Cardiac fibroblast (primary cell): ENCODE results near the gene BAAT.

Experiments used
- DNase-seq, 2 donors: peaks; one replicate each; pipeline versions ENCODE4 v3.0.0 to v3.0.0-alpha.2; 2010; ENCODE audit warnings: low read depth in 2 of 2
- H3K4me3 ChIP-seq, 2 donors: replicated peaks in 1 of 2; 1 replicate in 1 of 2; 2 replicates in 1 of 2; pipeline ENCODE4 v1.5.1; 2011; ENCODE audit warnings: low read depth in 2 of 2, low read length in 2 of 2, mild to moderate bottlenecking in 2 of 2, moderate library complexity in 1 of 2
- CTCF ChIP-seq: IDR thresholded peaks from one replicate; pipeline ENCODE4 v1.5.1; 2011; ENCODE audit warnings: low read depth, mild to moderate bottlenecking, low read length, inconsistent platforms

BAAT gene

DNA sequence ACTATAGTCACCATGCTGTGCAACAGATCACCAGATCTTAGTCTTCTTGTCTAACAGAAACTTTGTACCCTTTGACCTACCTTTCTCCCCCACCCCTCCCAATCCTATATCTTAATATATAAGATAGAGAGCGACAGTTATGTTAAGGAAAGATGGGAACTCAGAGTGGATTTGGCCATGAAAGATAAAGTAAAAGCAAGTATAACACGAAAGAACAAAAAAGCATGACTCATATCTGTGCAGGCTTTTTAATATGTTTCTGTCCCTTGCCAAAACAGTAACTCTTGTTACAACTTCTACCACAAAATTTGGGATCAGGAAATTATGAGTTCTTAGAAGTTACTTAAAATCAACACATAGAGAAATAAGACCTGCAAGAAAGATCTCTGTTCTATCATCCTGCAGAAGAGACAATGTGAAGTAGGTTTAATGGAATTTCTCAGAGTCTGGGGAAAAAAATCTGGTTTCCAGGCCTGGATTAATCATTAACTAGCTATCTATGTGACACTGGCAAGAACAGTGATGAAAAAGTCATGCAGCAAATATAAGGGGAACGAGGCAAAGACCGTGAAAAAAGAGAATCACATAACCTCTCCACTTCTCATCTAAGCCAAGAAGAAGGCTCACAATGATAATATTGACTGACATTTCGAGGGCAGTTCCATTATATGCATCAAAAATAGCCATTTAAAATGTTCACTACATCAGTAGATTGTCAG, 18.6 kb downstream of the BAAT start:
- DNase-seq = peak; percentile 6 to 11
- TF ChIP-seq CTCF = no peak
- no peak overlapping the region for H3K4me3 ChIP-seq

DNA sequence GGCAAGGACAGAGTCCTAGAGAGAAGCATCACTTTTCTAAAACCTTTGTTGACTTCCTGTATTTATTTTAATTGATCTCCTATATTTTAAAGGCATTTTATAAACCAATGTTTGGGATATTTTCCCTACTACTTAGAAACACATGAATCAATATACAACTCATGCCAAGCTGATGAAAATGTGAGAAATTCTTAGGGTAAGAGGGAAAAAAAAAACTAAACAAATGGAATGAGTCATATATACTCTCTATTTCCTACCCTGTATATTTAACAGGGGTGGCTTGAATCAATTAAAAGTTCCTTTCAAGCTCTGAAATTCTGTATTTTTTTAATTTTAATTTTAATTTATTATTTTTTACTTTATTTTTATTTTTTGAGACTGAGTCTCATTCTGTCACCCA, 19.6 kb downstream of the BAAT start:
- no peak for TF ChIP-seq CTCF
- DNase-seq = peak in 1 of 2 donors; percentile 26
- no peak overlapping the region for H3K4me3 ChIP-seq

- DNase-seq = no peak
- no peak overlapping the region for H3K4me3 ChIP-seq
- TF ChIP-seq CTCF = no peak
Measured at GRCh38 chr9:101362450-101362849, 22.4 kb downstream of the BAAT start.

- no peak for DNase-seq
- H3K4me3 ChIP-seq = no peak overlapping the region
- no peak for TF ChIP-seq CTCF
Measured at GRCh38 chr9:101360647-101361046, 24.2 kb downstream of the BAAT start.

DNA sequence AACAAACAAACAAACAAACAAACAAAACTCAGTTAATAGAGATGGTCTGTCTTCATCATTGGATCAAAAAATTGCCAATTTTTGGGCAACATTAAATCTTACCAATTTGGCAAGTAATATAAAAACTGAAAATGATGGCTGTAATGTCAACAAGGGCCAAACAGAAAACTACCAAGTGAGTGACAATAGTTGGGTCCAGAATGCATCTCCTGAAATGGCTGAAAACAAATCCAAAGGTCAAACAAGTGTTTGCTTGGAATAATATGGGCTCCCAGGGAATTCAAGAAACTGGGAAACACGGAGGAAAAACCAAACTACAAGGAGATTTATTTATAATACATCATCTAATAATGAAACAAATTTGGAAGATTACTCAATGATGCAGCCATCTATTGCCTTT, 25.1 kb downstream of the BAAT start:
- no peak for TF ChIP-seq CTCF
- DNase-seq = no peak
- H3K4me3 ChIP-seq = no peak overlapping the region

DNA sequence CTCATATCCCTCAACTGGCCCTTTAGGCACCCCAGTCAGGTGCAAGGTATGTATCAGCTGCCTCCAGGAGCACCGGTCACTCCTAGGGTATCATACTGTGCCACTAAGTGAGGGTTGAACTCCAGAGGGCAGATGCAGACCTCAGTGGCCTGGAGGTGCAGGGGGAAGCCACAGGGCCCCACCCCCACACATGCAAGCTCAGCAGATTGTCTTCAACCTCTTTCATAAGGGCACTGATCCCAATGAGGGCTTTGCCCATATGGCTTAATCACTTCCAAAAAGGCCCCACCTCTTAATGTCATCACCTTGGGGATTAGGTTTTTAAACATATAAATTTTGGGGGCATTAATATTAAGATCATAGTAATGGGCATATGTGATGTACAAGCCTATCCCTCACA, 28.2 kb downstream of the BAAT start:
- DNase-seq = no peak
- no peak for TF ChIP-seq CTCF
- H3K4me3 ChIP-seq = no peak overlapping the region
